HepG2 (cell line): ENCODE results near the gene CHEK2. TPM values are rescaled to one million over a fixed set of nuclear protein-coding genes. Genes with fewer than 3 reads are reported as not detected.
"Not testable (repeated sequence)": the region's sequence is repeated elsewhere in the genome, so short reads cannot be mapped to it uniquely, and the experiment has no call there.

Experiments
- ATAC-seq: fragments of 200-7000 bp; cut with Tn5 transposase; 3 replicates; pipeline ENCODE4 v1.9.1; 2020; ENCODE audit warnings: mild to moderate bottlenecking, moderate library complexity
- BruUV-seq: library from RNA; stranded (reverse); fragments of 400-500 nt; replicated peaks from 2 replicates; lab custom pipeline; 2021; lab: Mats Ljungman, UMichigan
- CTCF ChIA-PET: fragments of 300-600 bp; formaldehyde crosslinking; extraction: SDS; loops from one replicate; lab custom pipeline; 2021; ENCODE audit warnings: low total read pairs, inconsistent platforms, low intra/inter-chr PET ratio; lab: Yijun Ruan, JAX
- POLR2A ChIA-PET: fragments of 350-600 bp; sonication (Branson Sonifier 250); formaldehyde crosslinking; loops from one replicate; lab custom pipeline; 2020; ENCODE audit warnings: antibody characterized with exemption, inconsistent platforms; lab: Yijun Ruan, JAX
- DNase-seq: peaks from one replicate; pipeline ENCODE4 v3.0.0-alpha.2; 2015; ENCODE audit warnings: low spot score
- FAIRE-seq: peaks from 3 replicates; lab custom pipeline; 2011; peaks lifted over from hg19 to GRCh38; lab: Jason Lieb, UNC
- H2AFZ ChIP-seq: one replicate; pipeline ENCODE4 v1.6.1; 2011; ENCODE audit warnings: low read length, inconsistent platforms
- H3K27ac ChIP-seq: fragments of 300-600 bp; 3 replicates; pipeline ENCODE4 v1.8.0; 2011; ENCODE audit warnings: mixed run types, mild to moderate bottlenecking, mixed read lengths, low read length, inconsistent platforms; ENCODE audit not compliant: insufficient read depth; ENCODE audit errors: extremely low read length
- H3K27me3 ChIP-seq, 2 experiments: fragments of 200-600 bp in 1 of 2; 2 replicates in 1 of 2; 3 replicates in 1 of 2; pipeline versions ENCODE4 v1.6.0 to v1.8.0; 2011; ENCODE audit warnings: low read length in 2 of 2, mild to moderate bottlenecking in 2 of 2, moderate library complexity in 2 of 2, inconsistent platforms in 1 of 2; ENCODE audit not compliant: insufficient read depth in 2 of 2, control insufficient read depth in 1 of 2
- H3K36me3 ChIP-seq, 2 experiments: fragments of 200-600 bp in 1 of 2; replicated peaks in 1 of 2; 2 replicates in 1 of 2; 3 replicates in 1 of 2; pipeline versions ENCODE4 v1.5.1 to v1.8.0; 2011; ENCODE audit warnings: low read length in 2 of 2, inconsistent platforms in 1 of 2; ENCODE audit not compliant: insufficient read depth in 2 of 2, control insufficient read depth in 1 of 2
- H3K4me1 ChIP-seq: 2 replicates; pipeline ENCODE4 v1.5.1; 2012; ENCODE audit warnings: low read length, inconsistent platforms; ENCODE audit not compliant: insufficient read depth
- H3K4me2 ChIP-seq: 2 replicates; pipeline ENCODE4 v1.6.0; 2011; ENCODE audit warnings: low read depth, low read length, inconsistent platforms
- H3K4me3 ChIP-seq, 3 experiments: fragments of 200-600 bp in 1 of 3; sonication (generic), shearing (Covaris generic) in 1 of 3; replicated peaks in 1 of 3; 2 replicates each; pipeline ENCODE4 v1.5.1; 2011 to 2016; ENCODE audit warnings: low read length in 3 of 3, inconsistent platforms in 2 of 3, low read depth in 2 of 3, mild to moderate bottlenecking in 2 of 3, control low read depth in 1 of 3, mixed read lengths in 1 of 3; ENCODE audit not compliant: insufficient read depth in 1 of 3
- H3K79me2 ChIP-seq: one replicate; pipeline ENCODE4 v1.6.1; 2011; ENCODE audit warnings: low read length, inconsistent platforms; ENCODE audit not compliant: insufficient read depth
- H3K9ac ChIP-seq: 2 replicates; pipeline ENCODE4 v1.6.0; 2011; ENCODE audit warnings: mild to moderate bottlenecking, low read depth, low read length, inconsistent platforms; ENCODE audit not compliant: insufficient read depth
- H3K9me3 ChIP-seq: 2 replicates; pipeline ENCODE4 v1.5.1; 2012; ENCODE audit warnings: mild to moderate bottlenecking, low read length
- H4K20me1 ChIP-seq: 2 replicates; pipeline ENCODE4 v1.6.0; 2011; ENCODE audit warnings: inconsistent platforms, mild to moderate bottlenecking, low read length, moderate library complexity; ENCODE audit not compliant: insufficient read depth
- BRCA1 ChIP-seq: sonication (generic); formaldehyde crosslinking; IDR thresholded peaks from 2 replicates; pipeline ENCODE4 v1.4.0; 2020; ENCODE audit warnings: missing genetic modification reagents
- CBX1 ChIP-seq: IDR thresholded peaks from one replicate; pipeline ENCODE4 v1.6.1; 2016; ENCODE audit warnings: antibody characterized with exemption, low read depth
- ELF1 ChIP-seq: sonication (generic); formaldehyde crosslinking; IDR thresholded peaks from 2 replicates; pipeline ENCODE4 v1.4.0; 2020; ENCODE audit warnings: missing genetic modification reagents
- ERF ChIP-seq: IDR thresholded peaks from 2 replicates; pipeline ENCODE4 v1.6.1; 2018; ENCODE audit warnings: missing biosample characterization, missing genetic modification reagents
- FOSL1 ChIP-seq: sonication (generic); formaldehyde crosslinking; IDR thresholded peaks from 2 replicates; pipeline ENCODE4 v1.9.0; 2021; ENCODE audit warnings: missing genetic modification reagents, borderline replicate concordance
- ISX ChIP-seq: sonication (generic); formaldehyde crosslinking; conservative IDR thresholded peaks from 2 replicates; pipeline ENCODE4 v1.5.0; 2020; ENCODE audit warnings: missing genetic modification reagents
- KMT2A ChIP-seq: sonication (generic); formaldehyde crosslinking; IDR thresholded peaks from 2 replicates; pipeline ENCODE4 v1.4.0; 2020; ENCODE audit warnings: missing genetic modification reagents
- RCOR2 ChIP-seq: IDR thresholded peaks from 2 replicates; pipeline ENCODE4 v1.6.1; 2016; ENCODE audit warnings: missing biosample characterization, missing genetic modification reagents
- SNAPC2 ChIP-seq: sonication (generic); formaldehyde crosslinking; IDR thresholded peaks from 2 replicates; pipeline ENCODE4 v1.8.1; 2022; ENCODE audit warnings: mild to moderate bottlenecking, missing genetic modification reagents
- ZBTB7B ChIP-seq: sonication (generic); formaldehyde crosslinking; IDR thresholded peaks from 2 replicates; pipeline ENCODE4 v1.4.0; 2020; ENCODE audit warnings: missing genetic modification reagents
- ZBTB8A ChIP-seq: sonication (generic); formaldehyde crosslinking; IDR thresholded peaks from 2 replicates; pipeline ENCODE4 v1.4.0; 2020; ENCODE audit warnings: mild to moderate bottlenecking, low read depth, missing genetic modification reagents, borderline replicate concordance
- ZMYM3 ChIP-seq: sonication (generic); formaldehyde crosslinking; IDR thresholded peaks from 2 replicates; pipeline ENCODE4 v1.5.1; 2020; ENCODE audit warnings: mild to moderate bottlenecking, missing genetic modification reagents
- ZNF274 ChIP-seq: sonication (generic); formaldehyde crosslinking; IDR thresholded peaks from 2 replicates; pipeline ENCODE4 v1.5.1; 2020; ENCODE audit warnings: mild to moderate bottlenecking, missing genetic modification reagents
- ZNF296 ChIP-seq: sonication (generic); formaldehyde crosslinking; conservative IDR thresholded peaks from 2 replicates; pipeline ENCODE4 v1.5.0; 2020; ENCODE audit warnings: mild to moderate bottlenecking, missing genetic modification reagents
- ZNF781 ChIP-seq: sonication (generic); formaldehyde crosslinking; IDR thresholded peaks from 2 replicates; pipeline ENCODE4 v1.5.1; 2020; ENCODE audit warnings: borderline replicate concordance, mild to moderate bottlenecking, missing genetic modification reagents; ENCODE audit errors: not compliant biosample characterization
- ZSCAN9 ChIP-seq: IDR thresholded peaks from 2 replicates; pipeline ENCODE4 v1.6.1; 2016; ENCODE audit warnings: borderline replicate concordance
- WGBS: methylation state at CpG from one replicate; pipeline ENCODE4 v1.1.6; 2017; ENCODE audit warnings: low lambda C conversion rate; 5-methylcytosine and 5-hydroxymethylcytosine counted together
- in situ Hi-C: cut with HindIII; loops from 2 replicates; pipeline ENCODE4 v1.10.0; 2017; ENCODE audit warnings: low pct_unique_long_range_greater_than_20kb; ENCODE audit not compliant: extremely low pct_ligation_motif_present
- intact Hi-C: fragments of 100-400 bp; cut with micrococcal nuclease; formaldehyde crosslinking; loops from one replicate; pipeline ENCODE4 v1.10.0; 2022; ENCODE audit not compliant: unreplicated experiment
- polyA plus RNA-seq, 8 experiments: library from polyadenylated mRNA; depleted of rRNA in 3 of 8; stranded (reverse) in 7 of 8; unstranded in 1 of 8; fragments of >200 nt; fragmentation: Illumina TruSeq in 4 of 8; extraction: Trizol in 4 of 8; gene quantifications; 2 replicates each; pipeline versions ENCODE4 v1.2.1 to v1.2.3, GENCODE V29; 2011 to 2016; ENCODE audit warnings: low read depth in 4 of 8, missing spikeins in 1 of 8, mixed read lengths in 1 of 8; ENCODE audit not compliant: insufficient read depth in 1 of 8
- total RNA-seq, 5 experiments: library from RNA; depleted of rRNA; stranded (reverse); fragments of >200 nt; fragmentation: Illumina TruSeq; extraction: Trizol; gene quantifications; 2 replicates each; pipeline ENCODE4 v1.2.3, GENCODE V29; 2016; ENCODE audit warnings: low read depth in 1 of 5
- TF ChIP-seq, protein P1 (sequence below): fragments of 450-650 bp; IDR thresholded peaks from 2 replicates; pipeline ENCODE4 v1.6.1; 2016
- TF ChIP-seq, protein P2 (sequence below): IDR thresholded peaks from 2 replicates; pipeline ENCODE4 v1.6.1; 2016; ENCODE audit warnings: mild to moderate bottlenecking
- TF ChIP-seq, protein P3 (sequence below): sonication (generic); formaldehyde crosslinking; IDR thresholded peaks from 2 replicates; pipeline ENCODE4 v1.4.0; 2020; ENCODE audit warnings: missing genetic modification reagents
- TF ChIP-seq, protein P4 (sequence below): sonication (generic); formaldehyde crosslinking; IDR thresholded peaks from 2 replicates; pipeline ENCODE4 v1.4.0; 2020; ENCODE audit warnings: mild to moderate bottlenecking, low read depth, missing genetic modification reagents

CHEK2 gene
- total and polyA plus RNA-seq, 2 of the 13 experiments (the other 11 are each of a cell fraction or from before 2014, with no cell fraction given) = 27.0 to 40.5 TPM

DNA sequence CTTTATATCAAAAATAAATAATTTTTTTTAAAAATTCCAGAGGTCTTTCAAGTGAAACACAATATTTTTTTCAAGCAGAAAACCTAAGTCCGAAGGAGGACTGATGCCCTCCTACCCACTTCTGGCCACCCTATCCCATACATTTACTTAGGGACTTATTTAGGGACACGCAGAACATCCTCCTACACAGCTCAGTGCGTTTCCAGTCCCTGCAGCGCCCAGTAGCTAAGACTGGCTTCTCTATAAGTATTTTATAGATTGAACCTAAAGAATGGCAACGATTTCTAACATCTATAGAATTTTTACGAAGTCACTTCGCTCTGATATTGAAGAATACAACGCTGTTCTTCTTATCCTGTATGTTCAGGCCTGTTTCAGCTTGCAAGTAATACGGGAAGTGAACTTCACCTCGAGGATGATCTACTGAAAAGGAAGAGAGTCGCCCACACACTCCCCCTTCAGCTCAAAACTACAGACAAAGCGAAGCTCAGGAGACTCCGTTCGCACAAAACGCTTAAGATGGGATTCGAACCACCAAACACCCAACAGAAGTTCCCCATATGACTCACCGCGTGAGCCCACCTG lies 328 bp downstream of the CHEK2 start (continued):
- TF ChIP-seq, protein P1, sequence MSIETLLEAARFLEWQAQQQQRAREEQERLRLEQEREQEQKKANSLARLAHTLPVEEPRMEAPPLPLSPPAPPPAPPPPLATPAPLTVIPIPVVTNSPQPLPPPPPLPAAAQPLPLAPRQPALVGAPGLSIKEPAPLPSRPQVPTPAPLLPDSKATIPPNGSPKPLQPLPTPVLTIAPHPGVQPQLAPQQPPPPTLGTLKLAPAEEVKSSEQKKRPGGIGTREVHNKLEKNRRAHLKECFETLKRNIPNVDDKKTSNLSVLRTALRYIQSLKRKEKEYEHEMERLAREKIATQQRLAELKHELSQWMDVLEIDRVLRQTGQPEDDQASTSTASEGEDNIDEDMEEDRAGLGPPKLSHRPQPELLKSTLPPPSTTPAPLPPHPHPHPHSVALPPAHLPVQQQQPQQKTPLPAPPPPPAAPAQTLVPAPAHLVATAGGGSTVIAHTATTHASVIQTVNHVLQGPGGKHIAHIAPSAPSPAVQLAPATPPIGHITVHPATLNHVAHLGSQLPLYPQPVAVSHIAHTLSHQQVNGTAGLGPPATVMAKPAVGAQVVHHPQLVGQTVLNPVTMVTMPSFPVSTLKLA = 0 out of 2 replicates have a peak, but pooled peaks have one; percentile 28
- peak; percentile 62; the same call in 1 of the 2 replicates for TF ChIP-seq ERF (CRISPR knock-in tag)
- TF ChIP-seq FOSL1 (CRISPR knock-in tag) = peak; percentile 76; the same call in 1 of the 2 replicates
- TF ChIP-seq ZBTB8A (CRISPR knock-in tag) = no peak
- no peak for TF ChIP-seq ISX
- 0 out of 2 replicates have a peak, but pooled peaks have one; percentile 37 for TF ChIP-seq KMT2A (CRISPR knock-in tag)
- TF ChIP-seq BRCA1 (CRISPR knock-in tag) = 0 out of 2 replicates have a peak, but pooled peaks have one; percentile 37
- peak; percentile 15 for TF ChIP-seq ZNF781 (CRISPR knock-in tag)
- TF ChIP-seq ZMYM3 (CRISPR knock-in tag) = peak; percentile 65
- TF ChIP-seq, protein P2, sequence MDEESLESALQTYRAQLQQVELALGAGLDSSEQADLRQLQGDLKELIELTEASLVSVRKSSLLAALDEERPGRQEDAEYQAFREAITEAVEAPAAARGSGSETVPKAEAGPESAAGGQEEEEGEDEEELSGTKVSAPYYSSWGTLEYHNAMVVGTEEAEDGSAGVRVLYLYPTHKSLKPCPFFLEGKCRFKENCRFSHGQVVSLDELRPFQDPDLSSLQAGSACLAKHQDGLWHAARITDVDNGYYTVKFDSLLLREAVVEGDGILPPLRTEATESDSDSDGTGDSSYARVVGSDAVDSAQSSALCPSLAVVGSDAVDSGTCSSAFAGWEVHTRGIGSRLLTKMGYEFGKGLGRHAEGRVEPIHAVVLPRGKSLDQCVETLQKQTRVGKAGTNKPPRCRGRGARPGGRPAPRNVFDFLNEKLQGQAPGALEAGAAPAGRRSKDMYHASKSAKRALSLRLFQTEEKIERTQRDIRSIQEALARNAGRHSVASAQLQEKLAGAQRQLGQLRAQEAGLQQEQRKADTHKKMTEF (CRISPR knock-in tag) = no peak; the same call in 1 of the 2 replicates
- no peak for TF ChIP-seq ELF1
- TF ChIP-seq, protein P3, sequence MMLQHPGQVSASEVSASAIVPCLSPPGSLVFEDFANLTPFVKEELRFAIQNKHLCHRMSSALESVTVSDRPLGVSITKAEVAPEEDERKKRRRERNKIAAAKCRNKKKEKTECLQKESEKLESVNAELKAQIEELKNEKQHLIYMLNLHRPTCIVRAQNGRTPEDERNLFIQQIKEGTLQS (CRISPR knock-in tag) = peak; percentile 89
- TF ChIP-seq ZSCAN9 = peak; percentile 36
- no peak for TF ChIP-seq ZNF296
- TF ChIP-seq ZBTB7B = 0 out of 2 replicates have a peak, but pooled peaks have one; percentile 33
- peak; percentile 58; the same call in 1 of the 2 replicates for TF ChIP-seq RCOR2 (CRISPR knock-in tag)
- TF ChIP-seq ZNF274 (CRISPR knock-in tag) = no peak; the same call in 1 of the 2 replicates
- peak; percentile 25 for TF ChIP-seq CBX1
- 0 out of 2 replicates have a peak, but pooled peaks have one; percentile 45 for TF ChIP-seq SNAPC2
- TF ChIP-seq, protein P4, sequence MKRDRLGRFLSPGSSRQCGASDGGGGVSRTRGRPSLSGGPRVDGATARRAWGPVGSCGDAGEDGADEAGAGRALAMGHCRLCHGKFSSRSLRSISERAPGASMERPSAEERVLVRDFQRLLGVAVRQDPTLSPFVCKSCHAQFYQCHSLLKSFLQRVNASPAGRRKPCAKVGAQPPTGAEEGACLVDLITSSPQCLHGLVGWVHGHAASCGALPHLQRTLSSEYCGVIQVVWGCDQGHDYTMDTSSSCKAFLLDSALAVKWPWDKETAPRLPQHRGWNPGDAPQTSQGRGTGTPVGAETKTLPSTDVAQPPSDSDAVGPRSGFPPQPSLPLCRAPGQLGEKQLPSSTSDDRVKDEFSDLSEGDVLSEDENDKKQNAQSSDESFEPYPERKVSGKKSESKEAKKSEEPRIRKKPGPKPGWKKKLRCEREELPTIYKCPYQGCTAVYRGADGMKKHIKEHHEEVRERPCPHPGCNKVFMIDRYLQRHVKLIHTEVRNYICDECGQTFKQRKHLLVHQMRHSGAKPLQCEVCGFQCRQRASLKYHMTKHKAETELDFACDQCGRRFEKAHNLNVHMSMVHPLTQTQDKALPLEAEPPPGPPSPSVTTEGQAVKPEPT (CRISPR knock-in tag) = no peak

DNA sequence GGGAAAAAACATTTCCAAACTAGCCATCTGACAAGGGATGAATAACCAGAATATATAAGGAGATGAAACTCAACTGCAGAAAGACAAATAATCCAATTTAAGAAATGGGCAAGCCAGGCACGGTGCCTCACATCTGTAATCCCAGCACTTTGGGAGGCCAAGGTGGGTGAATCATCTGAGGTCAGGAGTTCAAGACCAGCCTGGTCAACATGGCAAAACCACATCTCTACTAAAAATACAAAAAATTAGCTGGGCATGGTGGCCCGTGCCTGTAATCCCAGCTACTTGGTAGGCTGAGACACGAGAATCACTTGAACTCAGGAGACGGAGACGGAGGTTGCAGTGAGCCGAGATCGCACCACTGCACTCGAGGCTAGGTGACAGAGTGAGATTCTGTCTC lies 2.7 kb downstream of the CHEK2 start:
- WGBS = 95% methylated on average over 8 of the region's 8 CpGs
- CTCF ChIA-PET, H3K27me3 ChIP-seq: not testable (repeated sequence)

More for the DNA sequence above, 2.7 kb downstream of the CHEK2 start:
- ATAC-seq, FAIRE-seq, BruUV-seq, H3K9ac ChIP-seq, intact Hi-C loops, POLR2A ChIA-PET, in situ Hi-C loops, H2AFZ ChIP-seq, H3K4me3 ChIP-seq, H3K27ac ChIP-seq, H4K20me1 ChIP-seq, DNase-seq, H3K9me3 ChIP-seq, H3K4me2 ChIP-seq: not testable (repeated sequence)
- Histone ChIP-seq H3K36me3 (peaks cover 3 to 20% of the 10 kb centered on the region in 2 experiments), H3K79me2 (peaks cover 74% of the 10 kb centered on the region), H3K4me1 (peaks cover 45% of the 10 kb centered on the region)
